ENCODE data around the gene ZNF836. TPM values are rescaled to one million over a fixed set of nuclear protein-coding genes. Genes with fewer than 3 reads are reported as not detected.
"Not testable (repeated sequence)": the region's sequence is repeated elsewhere in the genome, so short reads cannot be mapped to it uniquely, and the experiment has no call there.

The ZNF836 gene
- total RNA-seq, 1 donor from 2014 or later, result 8.1 TPM

DNA sequence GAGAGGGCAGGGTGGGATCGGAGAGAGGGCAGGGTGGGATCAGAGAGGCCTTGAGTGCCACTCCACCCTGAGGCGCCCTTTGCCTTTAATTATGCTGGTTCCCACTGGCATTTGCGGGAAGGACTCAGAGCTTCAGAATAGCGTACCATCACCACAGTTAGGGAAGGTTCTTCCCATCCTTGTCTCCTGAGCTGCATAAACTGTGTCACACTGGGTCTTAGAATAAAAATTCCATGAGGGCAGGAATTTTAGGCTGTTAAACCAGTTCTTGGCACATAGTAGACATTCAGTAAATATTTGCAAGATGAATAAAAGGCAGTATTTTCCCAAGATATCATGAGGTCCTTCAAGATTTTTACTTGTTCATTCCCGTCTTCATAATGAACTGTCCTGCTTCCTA lies 42.8 kb upstream of the ZNF836 start:
- DNase-seq, result no peak
- H3K36me3 ChIP-seq, result peaks cover 100% of the 10 kb centered on the region
- TF ChIP-seq, protein P1, sequence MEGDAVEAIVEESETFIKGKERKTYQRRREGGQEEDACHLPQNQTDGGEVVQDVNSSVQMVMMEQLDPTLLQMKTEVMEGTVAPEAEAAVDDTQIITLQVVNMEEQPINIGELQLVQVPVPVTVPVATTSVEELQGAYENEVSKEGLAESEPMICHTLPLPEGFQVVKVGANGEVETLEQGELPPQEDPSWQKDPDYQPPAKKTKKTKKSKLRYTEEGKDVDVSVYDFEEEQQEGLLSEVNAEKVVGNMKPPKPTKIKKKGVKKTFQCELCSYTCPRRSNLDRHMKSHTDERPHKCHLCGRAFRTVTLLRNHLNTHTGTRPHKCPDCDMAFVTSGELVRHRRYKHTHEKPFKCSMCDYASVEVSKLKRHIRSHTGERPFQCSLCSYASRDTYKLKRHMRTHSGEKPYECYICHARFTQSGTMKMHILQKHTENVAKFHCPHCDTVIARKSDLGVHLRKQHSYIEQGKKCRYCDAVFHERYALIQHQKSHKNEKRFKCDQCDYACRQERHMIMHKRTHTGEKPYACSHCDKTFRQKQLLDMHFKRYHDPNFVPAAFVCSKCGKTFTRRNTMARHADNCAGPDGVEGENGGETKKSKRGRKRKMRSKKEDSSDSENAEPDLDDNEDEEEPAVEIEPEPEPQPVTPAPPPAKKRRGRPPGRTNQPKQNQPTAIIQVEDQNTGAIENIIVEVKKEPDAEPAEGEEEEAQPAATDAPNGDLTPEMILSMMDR (IDR thresholded peaks at IDR 0.05; ENCODE audit: borderline replicate concordance), result no peak

DNA sequence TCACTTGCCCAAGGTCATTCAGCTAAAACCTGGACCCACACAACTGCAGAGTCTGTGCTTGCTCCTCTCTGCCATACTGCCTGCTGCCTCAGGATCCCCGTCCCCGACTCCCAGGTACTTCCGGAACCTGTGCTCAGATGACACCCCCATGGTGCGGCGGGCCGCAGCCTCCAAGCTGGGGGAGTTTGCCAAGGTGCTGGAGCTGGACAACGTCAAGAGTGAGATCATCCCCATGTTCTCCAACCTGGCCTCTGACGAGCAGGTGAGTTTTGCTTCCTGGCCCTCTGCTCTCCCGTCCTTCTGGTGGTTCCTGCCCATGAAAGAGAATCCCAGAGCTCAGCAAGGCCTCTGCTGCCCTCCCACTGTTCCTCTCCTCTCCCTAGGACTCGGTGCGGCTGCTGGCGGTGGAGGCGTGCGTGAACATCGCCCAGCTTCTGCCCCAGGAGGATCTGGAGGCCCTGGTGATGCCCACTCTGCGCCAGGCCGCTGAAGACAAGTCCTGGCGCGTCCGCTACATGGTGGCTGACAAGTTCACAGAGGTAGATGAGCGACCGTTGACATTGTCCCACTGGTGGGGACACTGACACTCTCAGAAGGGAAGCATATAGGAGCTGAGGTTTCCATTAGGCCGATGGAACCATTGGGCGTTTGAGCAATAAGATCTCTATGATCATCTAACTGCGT lies 41.3 kb upstream of the ZNF836 start:
- TF ChIP-seq, protein P1 (IDR thresholded peaks at IDR 0.05; ENCODE audit: borderline replicate concordance), result no peak
- DNase-seq, result no peak

More for the DNA sequence above, 42.8 kb upstream of the ZNF836 start:
- Histone ChIP-seq H3K27me3 (ENCODE audit: low read depth) (no peaks in the 10 kb centered on the region), H3K4me3 (no peak overlapping the region), H3K4me1 (peaks cover 6% of the 10 kb centered on the region), H3K27ac (replicated peaks) (no peak overlapping the region), H3K9me3 (replicated peaks) (no peaks in the 10 kb centered on the region)
- intact Hi-C loops (cut with micrococcal nuclease), result no loop called here

DNA sequence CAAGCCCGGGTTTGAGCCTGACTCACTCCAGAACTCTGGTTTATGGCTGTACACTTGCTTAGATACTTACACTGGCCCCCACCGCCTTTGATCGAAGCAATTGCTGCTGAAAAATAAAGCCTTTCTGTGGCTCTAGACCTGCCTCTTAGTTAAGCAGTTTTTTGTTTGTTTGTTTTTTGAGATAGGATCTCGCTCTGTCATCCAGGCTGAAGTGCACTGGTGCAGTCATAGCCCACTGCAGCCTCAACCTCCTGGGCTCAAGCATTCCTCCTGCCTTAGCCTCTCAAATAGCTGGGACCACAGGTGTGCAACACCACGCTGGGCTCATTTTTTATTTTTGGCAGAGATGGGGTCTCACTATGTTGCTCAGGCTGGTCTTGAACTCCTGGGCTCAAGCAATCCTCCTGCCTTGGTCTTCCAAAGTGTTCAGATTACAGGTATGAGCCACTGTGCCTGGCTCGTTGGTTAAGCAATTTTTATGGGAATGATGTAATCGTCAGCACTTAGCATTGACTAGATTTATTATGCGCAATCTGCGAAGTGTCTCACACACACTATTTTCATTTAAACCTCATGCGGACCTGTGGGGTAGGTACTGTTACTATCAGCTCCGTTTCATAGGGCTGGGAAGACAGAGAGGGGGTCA lies 40.6 kb upstream of the ZNF836 start:
- no peak overlapping the region for H3K4me3 ChIP-seq
- H3K4me1 ChIP-seq, result peaks cover 18% of the 10 kb centered on the region
- no peaks in the 10 kb centered on the region for H3K9me3 ChIP-seq (replicated peaks)
- H3K27ac ChIP-seq (replicated peaks), result no peak overlapping the region
- intact Hi-C loops (cut with micrococcal nuclease), result no loop called here
- TF ChIP-seq, protein P1 (IDR thresholded peaks at IDR 0.05; ENCODE audit: borderline replicate concordance), result no peak
- no peak for DNase-seq
- no peaks in the 10 kb centered on the region for H3K27me3 ChIP-seq (ENCODE audit: low read depth)
- peaks cover 100% of the 10 kb centered on the region for H3K36me3 ChIP-seq

More for the DNA sequence above, 41.3 kb upstream of the ZNF836 start:
- H3K27me3 ChIP-seq (ENCODE audit: low read depth), result no peaks in the 10 kb centered on the region
- no peaks in the 10 kb centered on the region for H3K9me3 ChIP-seq (replicated peaks)
- peaks cover 12% of the 10 kb centered on the region for H3K4me1 ChIP-seq
- no peak overlapping the region for H3K4me3 ChIP-seq
- peaks cover 100% of the 10 kb centered on the region for H3K36me3 ChIP-seq
- H3K27ac ChIP-seq (replicated peaks), result no peak overlapping the region
- intact Hi-C loops (cut with micrococcal nuclease), result no loop called here

DNA sequence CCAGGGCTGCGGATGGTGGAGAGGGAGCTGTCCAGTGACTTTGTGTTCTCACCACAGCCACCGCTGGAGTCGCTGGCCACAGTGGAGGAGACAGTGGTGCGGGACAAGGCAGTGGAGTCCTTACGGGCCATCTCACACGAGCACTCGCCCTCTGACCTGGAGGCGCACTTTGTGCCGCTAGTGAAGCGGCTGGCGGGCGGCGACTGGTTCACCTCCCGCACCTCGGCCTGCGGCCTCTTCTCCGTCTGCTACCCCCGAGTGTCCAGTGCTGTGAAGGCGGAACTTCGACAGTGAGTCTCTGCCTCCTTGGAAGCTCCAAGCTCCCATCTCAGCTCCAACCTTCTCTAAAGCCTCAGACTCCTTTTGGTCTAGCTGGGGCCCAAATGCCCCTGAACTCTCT lies 39.8 kb upstream of the ZNF836 start:
- intact Hi-C loops (cut with micrococcal nuclease), result no loop called here
- H3K36me3 ChIP-seq, result peaks cover 100% of the 10 kb centered on the region
- H3K27ac ChIP-seq (replicated peaks), result no peak overlapping the region
- H3K9me3 ChIP-seq (replicated peaks), result no peaks in the 10 kb centered on the region
- H3K4me3 ChIP-seq, result no peak overlapping the region
- DNase-seq, result no peak
- TF ChIP-seq, protein P1 (IDR thresholded peaks at IDR 0.05; ENCODE audit: borderline replicate concordance), result no peak
- H3K27me3 ChIP-seq (ENCODE audit: low read depth), result no peaks in the 10 kb centered on the region
- peaks cover 27% of the 10 kb centered on the region for H3K4me1 ChIP-seq

DNA sequence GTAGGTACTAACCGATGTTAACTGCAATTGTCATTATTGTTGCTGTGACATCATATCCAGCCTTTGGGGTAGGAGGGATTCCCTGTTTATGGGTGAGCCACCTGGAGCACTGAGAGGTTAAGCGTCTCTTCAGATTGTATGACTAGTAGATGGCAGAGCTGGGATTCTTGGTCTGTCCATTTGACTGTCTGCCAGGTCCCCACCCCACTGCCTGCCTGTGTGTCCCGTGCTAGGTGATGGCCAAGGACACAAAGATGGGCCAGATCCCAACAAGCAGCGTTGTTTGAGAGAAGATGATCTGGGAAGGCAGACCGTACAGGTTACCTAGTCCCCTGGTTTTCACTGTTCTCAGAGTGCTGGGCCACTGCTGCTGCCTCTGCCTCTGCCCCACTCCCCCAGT lies 35.1 kb upstream of the ZNF836 start:
- TF ChIP-seq, protein P1 (IDR thresholded peaks at IDR 0.05; ENCODE audit: borderline replicate concordance), result no peak
- peaks cover 99% of the 10 kb centered on the region for H3K36me3 ChIP-seq
- H3K9me3 ChIP-seq (replicated peaks), result no peaks in the 10 kb centered on the region
- H3K4me3 ChIP-seq, result no peak overlapping the region
- H3K4me1 ChIP-seq, result peaks cover 74% of the 10 kb centered on the region
- H3K27ac ChIP-seq (replicated peaks), result peak overlapping the region; percentile 42
- intact Hi-C loops (cut with micrococcal nuclease), result no loop called here
- no peaks in the 10 kb centered on the region for H3K27me3 ChIP-seq (ENCODE audit: low read depth)
- peak; percentile 35 for DNase-seq

DNA sequence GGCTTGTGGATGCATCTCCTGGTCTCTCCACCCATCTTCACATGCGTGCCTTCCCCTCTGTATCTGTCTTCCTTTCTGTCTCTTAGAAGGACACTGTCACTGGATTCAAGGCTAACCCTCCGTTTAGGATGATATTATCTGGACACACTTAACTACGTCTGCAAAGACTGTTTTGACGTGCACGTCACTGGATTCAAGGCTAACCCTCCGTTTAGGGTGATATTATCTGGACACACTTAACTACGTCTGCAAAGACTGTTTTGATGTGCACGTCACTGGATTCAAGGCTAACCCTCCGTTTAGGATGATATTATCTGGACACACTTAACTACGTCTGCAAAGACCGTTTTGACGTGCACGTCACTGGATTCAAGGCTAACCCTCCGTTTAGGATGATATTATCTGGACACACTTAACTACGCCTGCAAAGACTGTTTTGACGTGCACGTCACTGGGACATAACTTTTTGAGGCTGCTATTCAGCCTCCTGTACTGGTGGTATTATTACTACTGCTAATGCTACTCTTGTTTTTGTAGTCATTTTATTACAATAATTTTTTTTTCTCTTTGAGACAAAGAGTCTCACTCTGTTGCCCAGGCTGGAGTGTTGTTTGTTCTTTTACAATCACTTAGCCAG lies 29.5 kb upstream of the ZNF836 start:
- Histone ChIP-seq H3K4me1 (peaks cover 100% of the 10 kb centered on the region), H3K27ac (replicated peaks) (peak overlapping the region; percentile 96), H3K4me3 (peak overlapping the region; percentile 23), H3K36me3 (peaks cover 67% of the 10 kb centered on the region)
- H3K27me3 ChIP-seq (ENCODE audit: low read depth); DNase-seq; H3K9me3 ChIP-seq (replicated peaks); intact Hi-C loops (cut with micrococcal nuclease): not testable (repeated sequence)

Measured in left ventricle myocardium inferior (tissue), 1 donor.